PC-9 (cell line): ENCODE measurements around the gene NDUFC1. TPM values are rescaled to one million over a fixed set of nuclear protein-coding genes. Genes with fewer than 3 reads are reported as not detected.

ENCODE experiments used
- BruUV-seq: library from RNA; stranded (reverse); fragments of 400-500 nt; replicated peaks from 2 replicates; lab custom pipeline; 2021; lab: Mats Ljungman, UMichigan
- CTCF ChIA-PET: fragments of 300-600 bp; sonication (Branson Sonifier 250); formaldehyde crosslinking; loops from one replicate; lab custom pipeline; 2022; ENCODE audit warnings: antibody characterized with exemption; lab: Charles Lee
- POLR2A ChIA-PET: fragments of 300-600 bp; sonication (Branson Sonifier 250); formaldehyde crosslinking; loops from one replicate; lab custom pipeline; 2022; ENCODE audit warnings: antibody characterized with exemption; ENCODE audit not compliant: unreplicated experiment; lab: Charles Lee
- DNase-seq, 2 experiments: peaks; one replicate each; pipeline versions ENCODE4 v3.0.0 to v3.0.0-alpha.2; 2015 to 2022; ENCODE audit warnings: mixed read lengths in 1 of 2
- H2AFZ ChIP-seq: fragments of 200-600 bp; sonication (generic); 2 replicates; pipeline ENCODE4 v1.8.1; 2017; ENCODE audit warnings: antibody characterized with exemption
- H3F3A ChIP-seq: fragments of 200-600 bp; sonication (generic); 2 replicates; pipeline ENCODE4 v1.8.1; 2017; ENCODE audit warnings: antibody characterized with exemption, mild to moderate bottlenecking, low read depth; ENCODE audit not compliant: insufficient read depth
- H3K27ac ChIP-seq: fragments of 200-600 bp; sonication (generic); 2 replicates; pipeline ENCODE4 v1.6.1; 2016; ENCODE audit warnings: mixed run types
- H3K27me3 ChIP-seq: fragments of 200-600 bp; sonication (generic); 2 replicates; pipeline ENCODE4 v1.6.1; 2016; ENCODE audit warnings: low read depth, mixed run types; ENCODE audit not compliant: insufficient read depth
- H3K36me3 ChIP-seq: fragments of 200-600 bp; sonication (generic); 2 replicates; pipeline ENCODE4 v1.6.1; 2016; ENCODE audit warnings: low read depth, mixed run types
- H3K4me1 ChIP-seq: fragments of 200-600 bp; sonication (generic); replicated peaks from 2 replicates; pipeline ENCODE4 v1.6.1; 2016; ENCODE audit warnings: mixed run types; ENCODE audit not compliant: insufficient read depth
- H3K4me2 ChIP-seq: fragments of 200-600 bp; sonication (generic); 2 replicates; pipeline ENCODE4 v1.6.1; 2017; ENCODE audit warnings: mixed run types
- H3K4me3 ChIP-seq: fragments of 200-600 bp; sonication (generic); 2 replicates; pipeline ENCODE4 v1.6.1; 2016; ENCODE audit warnings: mixed run types
- H3K79me2 ChIP-seq: fragments of 200-600 bp; sonication (generic); 2 replicates; pipeline ENCODE4 v1.6.1; 2017; ENCODE audit warnings: low read depth, mixed run types
- H3K9me2 ChIP-seq: fragments of 200-600 bp; sonication (generic); 2 replicates; pipeline ENCODE4 v1.8.1; 2017; ENCODE audit warnings: mild to moderate bottlenecking; ENCODE audit not compliant: insufficient read depth
- H3K9me3 ChIP-seq: fragments of 200-600 bp; sonication (generic); 2 replicates; pipeline ENCODE4 v1.8.1; 2016; ENCODE audit warnings: low read depth; ENCODE audit not compliant: insufficient read depth
- H4K20me1 ChIP-seq: fragments of 200-600 bp; sonication (generic); 2 replicates; pipeline ENCODE4 v1.8.1; 2017; ENCODE audit not compliant: insufficient read depth
- EZH2 ChIP-seq: fragments of 200-600 bp; sonication (generic); IDR thresholded peaks from 2 replicates; pipeline ENCODE4 v1.8.0; 2017; ENCODE audit warnings: antibody characterized with exemption, low read depth
- intact Hi-C: fragments of 100-400 bp; cut with micrococcal nuclease; formaldehyde crosslinking; loops from one replicate; pipeline ENCODE4 v1.10.0; 2022; ENCODE audit not compliant: unreplicated experiment
- total RNA-seq: library from RNA; stranded (reverse); gene quantifications from 2 replicates; pipeline ENCODE4 v1.2.3, GENCODE V29; 2021
- TF ChIP-seq, protein P1 (sequence below): fragments of 200-600 bp; sonication (generic); conservative IDR thresholded peaks from 2 replicates; pipeline ENCODE4 v1.6.1; 2017; ENCODE audit warnings: mixed run types, antibody characterized with exemption, mild to moderate bottlenecking, moderate library complexity

The NDUFC1 gene
- total RNA-seq, 1 experiment from 2014 or later, result 59.3 TPM

GRCh38 chr4:139317635-139318034 lies 15.4 kb upstream of the NDUFC1 start:
- no TSS peak for BruUV-seq

DNA sequence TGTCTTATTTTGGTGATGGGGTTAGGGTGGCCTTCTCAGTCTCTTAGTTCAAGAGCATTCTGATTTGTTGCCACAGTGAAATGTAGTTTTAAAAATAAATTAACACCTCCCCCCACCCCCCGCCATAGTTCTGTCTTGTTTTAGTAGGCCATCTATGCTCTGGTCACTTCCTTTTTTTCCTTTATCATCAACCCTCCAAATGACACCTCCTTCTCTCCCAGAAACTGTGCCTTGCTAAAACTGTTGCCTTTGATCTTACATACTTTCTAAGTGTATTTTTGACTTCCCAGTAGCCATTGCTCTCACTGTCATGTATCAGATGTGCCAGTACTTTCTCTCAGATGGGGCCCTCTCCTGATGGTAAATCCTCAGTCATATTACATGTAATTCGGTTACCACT lies 14.5 kb upstream of the NDUFC1 start:
- CTCF ChIA-PET, result no interaction called here
- no peak for TF ChIP-seq EZH2
- TF ChIP-seq, protein P1, sequence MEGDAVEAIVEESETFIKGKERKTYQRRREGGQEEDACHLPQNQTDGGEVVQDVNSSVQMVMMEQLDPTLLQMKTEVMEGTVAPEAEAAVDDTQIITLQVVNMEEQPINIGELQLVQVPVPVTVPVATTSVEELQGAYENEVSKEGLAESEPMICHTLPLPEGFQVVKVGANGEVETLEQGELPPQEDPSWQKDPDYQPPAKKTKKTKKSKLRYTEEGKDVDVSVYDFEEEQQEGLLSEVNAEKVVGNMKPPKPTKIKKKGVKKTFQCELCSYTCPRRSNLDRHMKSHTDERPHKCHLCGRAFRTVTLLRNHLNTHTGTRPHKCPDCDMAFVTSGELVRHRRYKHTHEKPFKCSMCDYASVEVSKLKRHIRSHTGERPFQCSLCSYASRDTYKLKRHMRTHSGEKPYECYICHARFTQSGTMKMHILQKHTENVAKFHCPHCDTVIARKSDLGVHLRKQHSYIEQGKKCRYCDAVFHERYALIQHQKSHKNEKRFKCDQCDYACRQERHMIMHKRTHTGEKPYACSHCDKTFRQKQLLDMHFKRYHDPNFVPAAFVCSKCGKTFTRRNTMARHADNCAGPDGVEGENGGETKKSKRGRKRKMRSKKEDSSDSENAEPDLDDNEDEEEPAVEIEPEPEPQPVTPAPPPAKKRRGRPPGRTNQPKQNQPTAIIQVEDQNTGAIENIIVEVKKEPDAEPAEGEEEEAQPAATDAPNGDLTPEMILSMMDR, result no peak
- Histone ChIP-seq H4K20me1 (peaks cover 41% of the 10 kb centered on the region), H3K27ac (no peak overlapping the region), H3K79me2 (peaks cover 100% of the 10 kb centered on the region), H3K9me3 (no peaks in the 10 kb centered on the region), H3K4me1 (no peaks in the 10 kb centered on the region), H3K9me2 (no peaks in the 10 kb centered on the region), H3K4me3 (no peak overlapping the region), H3K4me2 (no peak overlapping the region), H3K36me3 (no peaks in the 10 kb centered on the region; the same call in 1 of the 2 replicates), H3K27me3 (no peaks in the 10 kb centered on the region), H2AFZ (no peak overlapping the region), H3F3A (no peaks in the 10 kb centered on the region)
- POLR2A ChIA-PET, result no interaction called here
- BruUV-seq, result no TSS peak
- DNase-seq, result no peak
- intact Hi-C loops, result no loop called here

More at GRCh38 chr4:139317635-139318034, 15.4 kb upstream of the NDUFC1 start:
- no peak for DNase-seq
- ChIA-PET POLR2A (no interaction called here), CTCF (no interaction called here)
- Histone ChIP-seq H3K27ac (no peak overlapping the region), H3K4me2 (no peak overlapping the region), H3K4me1 (no peaks in the 10 kb centered on the region), H3K9me3 (no peaks in the 10 kb centered on the region), H3K36me3 (no peaks in the 10 kb centered on the region; the same call in 1 of the 2 replicates), H3K79me2 (peaks cover 100% of the 10 kb centered on the region), H3K27me3 (no peaks in the 10 kb centered on the region), H3F3A (no peaks in the 10 kb centered on the region), H3K4me3 (no peak overlapping the region), H2AFZ (no peak overlapping the region), H3K9me2 (no peaks in the 10 kb centered on the region), H4K20me1 (peaks cover 41% of the 10 kb centered on the region)
- no peak for TF ChIP-seq EZH2
- TF ChIP-seq, protein P1, result no peak
- intact Hi-C loops, result no loop called here

DNA sequence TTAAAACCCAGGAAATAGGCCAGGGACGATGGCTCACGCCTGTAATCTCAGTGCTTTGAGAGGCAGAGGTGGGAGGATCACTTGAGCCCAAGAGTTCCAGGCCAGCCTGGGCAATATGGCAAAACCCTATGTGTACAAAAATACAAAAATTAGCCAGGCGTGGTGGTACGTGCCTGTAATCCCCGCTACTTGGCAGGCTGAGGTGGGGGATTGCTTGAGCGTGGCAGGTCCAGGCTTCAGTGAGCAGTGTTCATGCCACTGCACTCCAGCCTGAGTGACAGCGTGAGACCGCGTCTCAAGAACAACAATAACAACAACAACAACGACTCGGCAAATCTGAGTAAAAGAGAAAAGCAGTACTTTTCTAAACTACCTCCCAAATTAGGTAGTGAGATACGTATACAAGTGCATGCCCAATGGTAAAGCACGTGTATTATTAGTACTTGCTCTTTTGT lies 13.0 kb upstream of the NDUFC1 start:
- no peaks in the 10 kb centered on the region for H3F3A ChIP-seq
- peaks cover 49% of the 10 kb centered on the region for H4K20me1 ChIP-seq
- no peak overlapping the region for H2AFZ ChIP-seq
- no peaks in the 10 kb centered on the region for H3K27me3 ChIP-seq
- ChIA-PET POLR2A (no interaction called here), CTCF (no interaction called here)
- intact Hi-C loops, result no loop called here
- no peaks in the 10 kb centered on the region for H3K4me1 ChIP-seq
- TF ChIP-seq, protein P1, result no peak
- TF ChIP-seq EZH2, result no peak
- no peaks in the 10 kb centered on the region; the same call in 1 of the 2 replicates for H3K36me3 ChIP-seq
- DNase-seq, result no peak
- peaks cover 100% of the 10 kb centered on the region for H3K79me2 ChIP-seq
- no peaks in the 10 kb centered on the region for H3K9me2 ChIP-seq
- no peak overlapping the region for H3K27ac ChIP-seq
- BruUV-seq, result no TSS peak
- H3K4me3 ChIP-seq, result no peak overlapping the region
- no peak overlapping the region for H3K4me2 ChIP-seq
- no peaks in the 10 kb centered on the region for H3K9me3 ChIP-seq
